Activated T-cell treated with anti-CD3 and anti-CD28 coated beads, Interleukin-2, amount 50 U/mL, for 4 hours (primary cell): ENCODE measurements around the gene FAP. TPM values are rescaled to one million over a fixed set of nuclear protein-coding genes. Genes with fewer than 3 reads are reported as not detected.
A peak's percentile ranks its signal among the peaks of the same experiment; 100 is the strongest.

Experiments used
- ATAC-seq, 2 donors: fragments of 200-7000 bp; cut with Tn5 transposase; one replicate each; pipeline ENCODE4 v1.10.0; 2021
- DNase-seq: peaks from one replicate; pipeline ENCODE4 v3.0.0-alpha.2; 2020
- H3K27me3 Mint-ChIP-seq: one replicate; pipeline ENCODE4 v1.8.0; 2021; ENCODE audit warnings: low read depth, mixed read lengths
- H3K36me3 Mint-ChIP-seq: one replicate; pipeline ENCODE4 v1.8.0; 2022; ENCODE audit warnings: mixed read lengths; ENCODE audit not compliant: insufficient read depth
- H3K4me1 Mint-ChIP-seq: one replicate; pipeline ENCODE4 v1.8.0; 2021; ENCODE audit warnings: low read depth, mixed read lengths
- H3K4me3 Mint-ChIP-seq: one replicate; pipeline ENCODE4 v1.8.0; 2021; ENCODE audit warnings: mild to moderate bottlenecking, moderate library complexity, mixed read lengths
- H3K9me3 Mint-ChIP-seq: one replicate; pipeline ENCODE4 v1.8.0; 2021; ENCODE audit warnings: mixed read lengths
- total RNA-seq, 3 donors: library from RNA; stranded (reverse); gene quantifications; one replicate each; pipeline ENCODE4 v1.2.1, GENCODE V29; 2021

FAP gene
- total RNA-seq, 3 donors from 2014 or later: not detected

GRCh38 chr2:162185541-162186232 is 57.6 kb downstream of the FAP start:
- Mint-ChIP-seq H3K9me3 (no peaks in the 10 kb centered on the region), H3K4me3 (no peak overlapping the region), H3K4me1 (no peaks in the 10 kb centered on the region), H3K36me3 (no peaks in the 10 kb centered on the region), H3K27me3 (peaks cover 7% of the 10 kb centered on the region)
- DNase-seq (no peak), ATAC-seq (no peak)

- H3K9me3 Mint-ChIP-seq: no peaks in the 10 kb centered on the region
- DNase-seq: no peak
- no peaks in the 10 kb centered on the region for H3K4me1 Mint-ChIP-seq
- no peak overlapping the region for H3K4me3 Mint-ChIP-seq
- H3K27me3 Mint-ChIP-seq: peaks cover 8% of the 10 kb centered on the region
- no peaks in the 10 kb centered on the region for H3K36me3 Mint-ChIP-seq
- no peak for ATAC-seq
Observed at GRCh38 chr2:162184821-162185450, 58.3 kb downstream of the FAP start.

GRCh38 chr2:162184359-162184758 is 58.9 kb downstream of the FAP start:
- ATAC-seq (no peak), DNase-seq (no peak)
- Mint-ChIP-seq H3K4me1 (no peaks in the 10 kb centered on the region), H3K36me3 (no peaks in the 10 kb centered on the region), H3K27me3 (peaks cover 10% of the 10 kb centered on the region), H3K4me3 (no peak overlapping the region), H3K9me3 (no peaks in the 10 kb centered on the region)

GRCh38 chr2:162182395-162182794 is 60.9 kb downstream of the FAP start:
- no peak for ATAC-seq
- DNase-seq: no peak
- peaks cover 14% of the 10 kb centered on the region for H3K27me3 Mint-ChIP-seq
- no peaks in the 10 kb centered on the region for H3K36me3 Mint-ChIP-seq
- H3K4me1 Mint-ChIP-seq: no peaks in the 10 kb centered on the region
- no peaks in the 10 kb centered on the region for H3K9me3 Mint-ChIP-seq
- H3K4me3 Mint-ChIP-seq: no peak overlapping the region

- DNase-seq (no peak), ATAC-seq (no peak)
- Mint-ChIP-seq H3K27me3 (peaks cover 31% of the 10 kb centered on the region), H3K4me1 (no peaks in the 10 kb centered on the region), H3K4me3 (no peak overlapping the region), H3K36me3 (no peaks in the 10 kb centered on the region), H3K9me3 (no peaks in the 10 kb centered on the region)
Observed at GRCh38 chr2:162177301-162177700, 65.9 kb downstream of the FAP start.

- H3K4me1 Mint-ChIP-seq: no peaks in the 10 kb centered on the region
Observed at GRCh38 chr2:162175714-162176113, 67.5 kb downstream of the FAP start.

DNA sequence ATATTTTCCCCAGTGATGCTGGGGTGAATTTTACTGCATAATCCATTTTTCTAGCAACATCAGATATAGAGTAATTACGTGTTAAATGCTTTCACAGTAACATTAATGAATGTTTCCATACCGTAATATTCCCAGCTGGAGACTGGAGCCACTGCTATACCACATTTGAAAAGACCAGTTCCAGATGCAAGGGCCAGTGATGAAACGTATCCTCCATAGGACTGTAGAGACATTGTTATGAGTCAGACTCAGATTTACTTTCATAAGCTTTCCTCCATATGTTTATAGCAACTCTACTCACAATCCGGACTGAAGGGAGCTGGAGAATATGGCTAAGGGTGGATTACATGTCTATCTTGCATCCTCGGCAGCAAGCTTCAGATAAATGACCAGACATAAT is 68.5 kb downstream of the FAP start:
- no peak for ATAC-seq
- Mint-ChIP-seq H3K4me1 (no peaks in the 10 kb centered on the region), H3K9me3 (no peaks in the 10 kb centered on the region), H3K4me3 (no peak overlapping the region), H3K27me3 (peaks cover 24% of the 10 kb centered on the region), H3K36me3 (no peaks in the 10 kb centered on the region)
- no peak for DNase-seq

More at GRCh38 chr2:162175714-162176113, 67.5 kb downstream of the FAP start:
- Mint-ChIP-seq H3K27me3 (peaks cover 27% of the 10 kb centered on the region), H3K4me3 (no peak overlapping the region), H3K36me3 (no peaks in the 10 kb centered on the region), H3K9me3 (no peaks in the 10 kb centered on the region)
- DNase-seq (no peak), ATAC-seq (no peak)

- H3K36me3 Mint-ChIP-seq: no peaks in the 10 kb centered on the region
- no peak overlapping the region for H3K4me3 Mint-ChIP-seq
Observed at GRCh38 chr2:162172802-162173370, 70.4 kb downstream of the FAP start.

GRCh38 chr2:162166745-162167144 is 76.5 kb downstream of the FAP start:
- H3K4me3 Mint-ChIP-seq: no peak overlapping the region
- no peak for ATAC-seq
- peaks cover 18% of the 10 kb centered on the region for H3K27me3 Mint-ChIP-seq
- H3K9me3 Mint-ChIP-seq: no peaks in the 10 kb centered on the region
- no peaks in the 10 kb centered on the region for H3K4me1 Mint-ChIP-seq
- DNase-seq: no peak
- H3K36me3 Mint-ChIP-seq: no peaks in the 10 kb centered on the region

More at GRCh38 chr2:162172802-162173370, 70.4 kb downstream of the FAP start:
- no peaks in the 10 kb centered on the region for H3K9me3 Mint-ChIP-seq
- ATAC-seq (peak; percentile 38 to 62), DNase-seq (no peak)
- H3K27me3 Mint-ChIP-seq: peaks cover 22% of the 10 kb centered on the region
- H3K4me1 Mint-ChIP-seq: no peaks in the 10 kb centered on the region

DNA sequence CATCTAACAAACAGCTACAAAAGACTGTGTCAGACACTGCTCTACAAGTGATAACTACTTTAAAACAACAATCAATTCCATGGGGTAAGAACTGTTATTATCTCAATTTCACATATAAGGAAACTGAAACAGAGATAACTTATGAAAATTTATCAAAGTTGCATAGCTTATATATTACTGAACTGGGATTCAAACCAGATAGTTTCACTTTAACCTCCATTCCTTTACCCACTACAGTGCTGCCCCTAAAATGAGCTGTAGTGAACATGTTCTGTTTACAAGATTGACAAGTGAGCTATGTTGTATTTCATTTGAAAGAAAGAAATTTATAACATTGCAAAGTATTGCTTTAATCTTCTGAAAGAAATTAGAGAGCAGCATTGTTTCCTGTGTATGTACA is 77.1 kb downstream of the FAP start:
- ATAC-seq (no peak), DNase-seq (no peak)
- Mint-ChIP-seq H3K4me1 (no peaks in the 10 kb centered on the region), H3K36me3 (no peaks in the 10 kb centered on the region), H3K9me3 (no peaks in the 10 kb centered on the region), H3K27me3 (peaks cover 18% of the 10 kb centered on the region), H3K4me3 (no peak overlapping the region)

DNA sequence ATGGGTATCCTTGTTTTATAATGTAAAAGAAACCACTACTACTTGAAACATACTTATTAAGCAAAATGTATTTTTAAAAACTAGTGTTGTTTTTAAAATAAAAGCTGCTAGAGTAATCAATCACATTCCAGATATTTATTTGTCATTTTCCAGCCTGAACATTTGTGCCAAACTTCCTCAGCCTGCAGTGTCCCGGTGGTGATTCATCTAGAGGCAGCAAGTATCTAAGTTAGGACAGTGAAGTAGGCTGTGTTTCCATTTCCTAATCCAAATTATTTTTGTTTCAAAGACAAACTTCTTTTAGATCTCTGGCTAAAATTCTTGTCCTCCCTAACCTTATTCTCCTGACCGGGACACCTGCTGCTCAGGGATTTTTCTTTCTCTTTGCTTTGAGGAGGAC is 78.4 kb downstream of the FAP start:
- no peaks in the 10 kb centered on the region for H3K36me3 Mint-ChIP-seq
- H3K4me3 Mint-ChIP-seq: no peak overlapping the region
- no peaks in the 10 kb centered on the region for H3K4me1 Mint-ChIP-seq
- ATAC-seq (no peak), DNase-seq (no peak)
- peaks cover 19% of the 10 kb centered on the region for H3K27me3 Mint-ChIP-seq
- H3K9me3 Mint-ChIP-seq: no peaks in the 10 kb centered on the region

DNA sequence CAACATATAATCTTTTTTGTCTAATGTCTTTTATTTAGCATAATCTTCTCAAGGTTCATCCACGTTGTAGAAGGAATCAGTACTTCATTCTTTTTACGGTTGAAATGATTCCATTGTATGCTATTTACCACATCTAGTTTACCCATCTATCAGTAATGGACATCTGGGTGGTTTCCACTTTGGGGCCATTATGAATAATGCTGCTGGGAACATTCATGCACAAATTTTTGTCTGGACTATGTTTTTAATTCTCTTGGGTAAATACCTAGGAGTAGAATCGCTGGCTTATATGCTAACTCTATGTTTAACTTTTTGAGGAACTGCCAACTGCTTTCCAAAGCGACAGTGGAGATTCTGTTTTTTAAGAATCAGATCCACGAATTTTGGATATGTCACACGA is 83.8 kb downstream of the FAP start:
- Mint-ChIP-seq H3K27me3 (peaks cover 14% of the 10 kb centered on the region), H3K4me1 (no peaks in the 10 kb centered on the region), H3K4me3 (no peak overlapping the region), H3K9me3 (no peaks in the 10 kb centered on the region), H3K36me3 (no peaks in the 10 kb centered on the region)
- DNase-seq: no peak
- no peak for ATAC-seq

- H3K27me3 Mint-ChIP-seq: peaks cover 17% of the 10 kb centered on the region
- H3K9me3 Mint-ChIP-seq: no peaks in the 10 kb centered on the region
- no peaks in the 10 kb centered on the region for H3K36me3 Mint-ChIP-seq
Observed at GRCh38 chr2:162156149-162156548, 87.1 kb downstream of the FAP start.

GRCh38 chr2:162155093-162155492 is 88.2 kb downstream of the FAP start:
- ATAC-seq (no peak), DNase-seq (no peak)
- no peaks in the 10 kb centered on the region for H3K9me3 Mint-ChIP-seq
- no peak overlapping the region for H3K4me3 Mint-ChIP-seq
- H3K36me3 Mint-ChIP-seq: no peaks in the 10 kb centered on the region
- H3K4me1 Mint-ChIP-seq: peaks cover 3% of the 10 kb centered on the region
- peaks cover 18% of the 10 kb centered on the region for H3K27me3 Mint-ChIP-seq

More at GRCh38 chr2:162156149-162156548, 87.1 kb downstream of the FAP start:
- H3K4me1 Mint-ChIP-seq: peaks cover 3% of the 10 kb centered on the region
- H3K4me3 Mint-ChIP-seq: no peak overlapping the region
- DNase-seq (no peak), ATAC-seq (no peak)
